HG02970 (cell line): ENCODE results near the gene MCUB.
A peak's percentile ranks its signal among the peaks of the same experiment; 100 is the strongest.

Source experiments
- ATAC-seq: cut with Tn5 transposase; IDR thresholded peaks from one replicate; pipeline ENCODE4 v1.9.1; 2021; ENCODE audit warnings: mild to moderate bottlenecking, moderate library complexity, moderate number of reproducible peaks; ENCODE audit not compliant: unreplicated experiment, low FRiP score

Gene MCUB

GRCh38 chr4:109622626-109623025 is 62.6 kb downstream of the MCUB start:
- no peak for ATAC-seq

- no peak for ATAC-seq
Observed at GRCh38 chr4:109624536-109624935, 64.5 kb downstream of the MCUB start.

DNA sequence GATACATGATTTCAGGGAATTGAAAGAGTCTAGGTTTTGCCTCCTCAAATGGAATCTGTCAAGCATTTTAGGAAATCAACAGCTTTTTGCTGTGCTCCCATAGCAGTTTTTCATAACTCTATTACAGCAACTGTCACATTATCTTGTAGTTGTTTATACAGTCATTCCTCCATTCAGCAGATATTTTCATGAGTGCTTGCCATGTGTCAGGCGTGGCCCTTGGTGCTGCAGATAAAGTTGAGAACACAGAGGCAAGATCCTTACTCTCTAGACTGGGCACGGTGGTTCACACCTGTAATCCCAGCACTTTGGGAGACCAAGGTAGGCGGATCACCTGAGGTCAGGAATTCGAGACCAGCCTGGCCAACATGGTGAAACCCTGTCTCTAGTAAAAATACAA is 67.3 kb downstream of the MCUB start:
- no peak for ATAC-seq

GRCh38 chr4:109629775-109630174 is 69.7 kb downstream of the MCUB start:
- ATAC-seq = no peak

- no peak for ATAC-seq
Observed at GRCh38 chr4:109631532-109632108, 71.6 kb downstream of the MCUB start.

DNA sequence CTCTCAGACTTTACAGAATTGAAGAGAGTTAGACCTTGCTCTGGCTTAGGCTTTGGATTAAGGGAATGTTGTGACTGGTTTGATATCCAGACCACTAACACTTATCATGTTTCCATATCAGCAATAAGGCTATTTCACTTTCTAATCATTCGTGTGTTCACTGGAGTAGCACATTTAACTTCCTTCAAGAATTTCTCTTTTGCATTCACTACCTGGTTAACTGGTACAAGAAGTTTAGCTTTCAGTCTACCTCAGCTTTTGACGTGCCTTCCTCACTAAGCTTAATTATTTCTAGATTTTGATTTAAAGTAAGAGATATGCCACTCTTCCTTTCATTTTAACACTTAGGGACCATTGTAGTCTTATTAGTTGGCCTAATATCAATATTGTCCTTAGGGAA is 80.6 kb downstream of the MCUB start:
- no peak for ATAC-seq

DNA sequence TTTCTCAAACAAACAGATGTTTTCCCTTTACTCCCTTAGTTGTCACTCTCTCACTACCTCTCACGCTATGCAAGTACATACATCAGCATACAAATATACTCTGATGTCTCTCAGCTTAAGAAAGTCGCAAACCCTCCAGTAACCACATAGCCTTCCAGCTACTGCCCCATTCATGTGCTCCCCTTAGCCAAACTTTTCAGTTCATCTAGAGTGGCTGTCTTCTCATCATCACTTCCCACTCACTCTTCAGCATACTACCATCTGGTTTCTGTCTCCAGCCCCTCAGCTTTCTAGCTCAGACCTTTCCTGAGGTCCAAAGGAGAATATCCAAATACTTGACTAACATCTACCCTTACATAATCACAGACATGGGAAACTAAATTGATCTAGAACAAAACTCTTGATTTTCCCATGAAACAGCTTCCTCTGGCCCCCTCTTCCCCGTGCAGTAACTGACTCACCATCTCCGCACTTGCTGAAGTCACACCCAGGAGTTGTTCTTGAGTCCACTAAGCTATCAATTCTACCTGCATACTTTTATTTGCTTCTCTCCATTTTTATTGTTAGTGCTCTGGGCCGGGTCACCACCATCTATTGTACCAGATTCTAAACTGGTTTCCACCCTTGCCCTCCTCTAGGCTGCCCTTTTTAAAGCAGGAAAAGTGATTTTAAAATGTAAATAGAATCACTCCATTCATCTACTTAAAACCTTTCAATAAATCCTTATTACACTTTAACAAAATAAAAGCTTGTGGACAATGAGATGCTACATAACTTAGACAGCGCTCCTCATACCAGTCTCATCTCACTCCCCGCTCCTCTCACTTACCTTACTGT is 86.0 kb downstream of the MCUB start:
- ATAC-seq = no peak

DNA sequence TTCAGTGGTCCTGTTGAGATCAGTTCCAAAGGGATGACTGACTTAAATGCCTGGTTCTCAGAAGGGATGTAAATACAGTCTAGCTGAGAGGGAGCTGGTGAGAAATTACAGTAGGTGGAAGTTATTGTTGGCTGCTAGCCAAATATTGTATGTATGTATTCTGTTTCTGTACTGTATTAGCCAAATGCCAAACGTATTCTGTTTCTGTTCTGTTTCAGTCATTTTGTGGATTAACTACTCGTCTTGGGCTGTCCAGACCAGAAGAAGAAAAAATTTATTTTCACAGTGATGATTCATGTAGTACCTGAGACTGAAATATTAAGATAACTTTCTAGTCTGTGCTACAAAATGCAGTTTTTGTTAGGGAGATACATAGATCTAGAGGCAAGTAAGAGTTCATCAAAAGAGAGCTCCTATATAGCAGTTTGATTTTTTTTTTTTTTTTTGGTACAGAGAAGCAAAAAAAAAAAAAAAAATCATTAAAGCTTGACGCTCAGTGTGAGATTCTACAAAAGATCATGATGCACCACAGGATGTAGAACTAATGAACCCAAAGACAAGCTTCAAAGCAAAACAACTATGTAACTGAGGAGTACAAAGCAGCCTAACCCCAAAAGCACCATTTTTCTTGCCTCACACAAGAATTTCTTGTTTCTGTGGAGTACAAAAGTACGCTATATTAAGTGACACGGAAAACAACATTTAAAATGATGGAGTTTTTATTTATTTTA is 88.4 kb downstream of the MCUB start:
- peak; percentile 57 for ATAC-seq

GRCh38 chr4:109648997-109649575 is 89.0 kb downstream of the MCUB start:
- no peak for ATAC-seq

GRCh38 chr4:109649872-109650271 is 89.8 kb downstream of the MCUB start:
- peak; percentile 79 for ATAC-seq

DNA sequence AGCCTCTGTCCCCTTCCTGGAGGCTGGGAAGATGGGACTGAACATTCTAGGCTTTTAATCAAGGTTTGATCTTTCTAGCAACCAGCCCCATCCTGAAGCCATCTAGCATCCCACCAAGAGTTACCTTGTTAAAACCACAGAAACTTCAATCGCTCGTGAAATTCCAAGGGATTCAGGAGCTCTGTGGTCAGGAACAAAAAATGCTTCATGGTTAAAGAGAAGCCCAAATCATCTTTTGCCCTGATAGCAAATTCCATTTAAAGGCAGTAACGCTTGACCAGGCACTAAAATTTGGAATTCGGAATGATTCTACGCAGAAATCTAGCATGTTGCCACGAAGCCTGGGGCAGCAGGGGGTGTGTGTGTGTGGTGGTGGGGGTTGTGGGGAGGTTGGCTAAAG is 95.3 kb downstream of the MCUB start:
- ATAC-seq = no peak

GRCh38 chr4:109657854-109658418 is 97.9 kb downstream of the MCUB start:
- no peak for ATAC-seq

GRCh38 chr4:109658871-109659410 is 98.9 kb downstream of the MCUB start:
- ATAC-seq = no peak

DNA sequence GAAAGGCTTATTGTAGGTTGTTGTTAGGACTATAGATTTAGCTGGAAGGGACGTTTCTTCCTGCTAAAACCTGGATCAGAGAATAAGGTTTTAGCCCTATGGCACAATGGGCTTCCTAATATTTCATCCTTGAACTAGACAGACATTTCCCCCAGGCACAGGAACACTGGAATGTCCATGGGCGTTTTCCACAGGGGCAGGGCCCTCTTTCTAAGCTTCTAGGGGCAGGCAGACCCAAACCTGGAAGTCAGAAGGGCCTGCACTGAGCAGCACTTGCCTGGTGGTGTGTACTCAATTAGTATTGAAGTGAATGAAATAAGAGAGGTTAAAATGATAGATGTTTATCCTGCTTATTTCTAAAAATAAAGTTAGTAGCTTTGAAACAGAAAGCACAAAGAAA is 102.1 kb downstream of the MCUB start:
- ATAC-seq = no peak

DNA sequence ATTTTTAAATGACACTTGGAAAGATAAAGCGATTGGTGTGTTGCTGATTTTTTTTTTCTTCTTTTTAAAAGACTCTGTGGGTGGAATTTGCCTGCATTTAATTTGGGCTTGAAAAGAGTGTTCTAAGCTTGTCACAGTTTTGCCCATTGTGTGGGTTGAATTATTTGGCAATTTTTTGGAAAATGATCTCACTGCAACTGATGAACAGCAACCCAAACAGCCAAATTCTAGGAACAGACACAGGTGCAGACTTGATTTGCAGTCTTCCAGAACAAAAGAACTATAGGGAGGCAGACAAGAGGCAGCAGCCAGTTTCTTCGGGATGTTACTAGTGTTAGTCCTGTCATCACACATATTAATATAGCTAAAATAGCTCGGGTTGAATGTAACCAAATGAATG is 102.7 kb downstream of the MCUB start:
- ATAC-seq = no peak

DNA sequence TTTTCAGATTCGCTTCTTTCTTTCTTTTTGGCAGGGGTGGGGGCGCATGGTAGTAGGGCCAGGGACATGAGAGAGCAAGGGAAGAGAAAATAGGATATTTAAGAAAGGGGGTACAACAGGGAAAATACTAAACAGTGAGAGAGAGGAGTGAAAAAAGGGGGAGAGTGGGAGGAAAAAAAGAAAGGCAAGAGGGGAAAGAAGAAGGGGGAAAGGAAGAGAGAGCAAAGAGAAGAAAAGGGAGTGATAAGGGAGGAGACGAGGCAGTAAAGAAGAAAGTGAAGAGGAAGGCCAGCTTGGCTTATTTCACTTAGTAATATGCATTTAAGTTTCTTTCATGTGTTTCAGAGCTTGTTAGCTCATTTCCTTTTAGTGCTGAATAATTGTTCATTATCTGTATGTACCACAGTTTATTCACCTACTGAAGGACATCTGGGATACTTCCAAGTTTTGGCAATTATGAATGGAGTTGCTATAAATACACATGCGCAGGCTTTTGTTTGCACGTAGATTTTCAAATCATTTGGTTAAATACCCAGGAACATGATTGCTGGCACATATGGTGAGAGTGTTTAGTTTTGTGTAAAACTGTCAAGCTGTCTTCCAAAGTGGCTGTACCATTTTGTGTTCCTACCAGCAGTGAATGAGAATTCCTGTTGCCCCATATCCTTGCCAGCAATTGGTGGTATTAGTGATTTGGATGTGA is 105.9 kb downstream of the MCUB start:
- no peak for ATAC-seq

DNA sequence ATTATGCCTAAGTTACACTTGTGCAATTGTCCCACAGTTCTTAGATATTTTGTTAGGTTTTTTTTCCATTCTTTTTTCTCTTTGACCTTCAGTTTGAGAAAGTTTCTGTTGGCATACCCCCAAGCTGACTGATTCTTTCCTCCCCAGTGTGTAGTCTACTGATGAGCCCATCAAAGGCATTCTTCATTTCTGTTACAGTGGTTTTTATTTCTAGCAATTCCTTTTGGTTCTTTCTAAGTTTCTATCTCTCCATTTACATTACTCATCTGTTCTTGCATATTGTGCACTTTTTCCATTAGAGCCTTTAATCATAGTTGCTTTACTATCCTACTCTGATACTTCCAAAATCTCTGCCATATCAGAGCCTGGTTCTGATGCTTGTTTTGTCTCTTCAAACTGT is 111.3 kb downstream of the MCUB start:
- no peak for ATAC-seq

- no peak for ATAC-seq
Observed at GRCh38 chr4:109672169-109672930, 112.3 kb downstream of the MCUB start.

DNA sequence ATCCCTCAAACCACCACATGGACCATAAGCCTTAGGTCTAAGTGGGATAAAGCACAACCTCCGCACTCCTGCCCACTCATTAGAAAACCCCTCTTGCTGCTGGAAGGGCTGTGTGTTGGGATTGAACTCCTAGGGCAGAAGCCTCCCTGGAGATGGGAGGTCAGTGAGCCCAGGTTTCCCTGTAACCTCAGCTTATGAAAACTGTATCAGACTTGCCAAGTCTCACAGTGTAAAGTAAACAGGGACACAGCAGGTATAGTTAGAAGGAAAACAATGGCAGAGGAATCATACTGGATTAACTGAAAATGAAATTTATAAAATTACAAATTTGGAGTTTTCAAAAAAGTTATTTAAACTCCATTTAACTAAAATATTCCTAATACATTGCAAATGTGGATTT is 113.3 kb downstream of the MCUB start:
- no peak for ATAC-seq
